Spleen (tissue), 11 donors: Measurements from ENCODE around the gene CCDC12. TPM values are rescaled to one million over a fixed set of nuclear protein-coding genes. Genes with fewer than 3 reads are reported as not detected.

ENCODE experiments used
- DNase-seq: peaks from one replicate; pipeline ENCODE4 v3.0.0-alpha.2; 2020
- H3K27ac ChIP-seq, 8 donors: fragments of 200-600 bp; sonication (generic) in 7 of 8; 1 replicate in 4 of 8; 2 replicates in 4 of 8; pipeline versions ENCODE4 v1.5.0 to v1.8.0; 2016 to 2021; ENCODE audit warnings: inconsistent platforms in 4 of 8, mild to moderate bottlenecking in 4 of 8, moderate library complexity in 1 of 8
- H3K27me3 ChIP-seq, 7 donors: fragments of 200-600 bp; sonication (generic) in 6 of 7; replicated peaks in 1 of 7; 1 replicate in 4 of 7; 2 replicates in 3 of 7; pipeline versions ENCODE4 v1.5.0 to v1.8.0; 2016 to 2021; ENCODE audit warnings: inconsistent platforms in 3 of 7, mild to moderate bottlenecking in 1 of 7
- H3K36me3 ChIP-seq, 6 donors: fragments of 200-600 bp; sonication (generic) in 5 of 6; 1 replicate in 4 of 6; 2 replicates in 2 of 6; pipeline versions ENCODE4 v1.5.0 to v1.8.0; 2016 to 2021; ENCODE audit warnings: inconsistent platforms in 2 of 6
- H3K4me1 ChIP-seq, 6 donors: fragments of 200-600 bp; sonication (generic) in 5 of 6; 1 replicate in 3 of 6; 2 replicates in 3 of 6; pipeline versions ENCODE4 v1.5.0 to v1.8.0; 2016 to 2021; ENCODE audit warnings: inconsistent platforms in 3 of 6
- H3K4me3 ChIP-seq, 8 donors: fragments of 200-600 bp; sonication (generic) in 7 of 8; 1 replicate in 4 of 8; 2 replicates in 4 of 8; pipeline versions ENCODE4 v1.5.0 to v1.8.0; 2016 to 2021; ENCODE audit warnings: inconsistent platforms in 4 of 8, mild to moderate bottlenecking in 4 of 8, moderate library complexity in 2 of 8
- H3K9me3 ChIP-seq, 8 donors: fragments of 200-600 bp; sonication (generic) in 7 of 8; 1 replicate in 4 of 8; 2 replicates in 4 of 8; pipeline versions ENCODE4 v1.5.0 to v1.8.0; 2016 to 2021; ENCODE audit warnings: inconsistent platforms in 4 of 8
- POLR2A ChIP-seq, 3 donors: fragments of 450-650 bp; IDR thresholded peaks; one replicate each; pipeline ENCODE4 v1.5.1; 2017; ENCODE audit warnings: antibody characterized with exemption in 3 of 3, mild to moderate bottlenecking in 1 of 3
- POLR2AphosphoS5 ChIP-seq, 3 donors: sonication (generic); formaldehyde crosslinking; IDR thresholded peaks; one replicate each; pipeline ENCODE4 v1.5.1; 2017; ENCODE audit warnings: antibody characterized with exemption in 3 of 3
- WGBS, 5 donors: extraction: QIAGEN DNeasy Blood & Tissue Kit in 3 of 5; methylation state at CpG; one replicate each; pipeline versions ENCODE4 v1.1.5 to v1.1.7; 2013 to 2018; 5-methylcytosine and 5-hydroxymethylcytosine counted together
- intact Hi-C: fragments of 100-400 bp; cut with DNase I; formaldehyde crosslinking; loops from one replicate; pipeline ENCODE4 v1.15.0; 2023; ENCODE audit warnings: low total_unique reads
- polyA plus RNA-seq, 3 donors: library from polyadenylated mRNA; stranded (reverse); fragments of 200-250 nt; gene quantifications; one replicate each; pipeline ENCODE4 v1.2.1, GENCODE V29; 2013
- total RNA-seq, 7 donors: library from RNA; depleted of rRNA in 3 of 7; stranded (reverse); fragments of >200 nt in 3 of 7; fragmentation: NEBNext Ultra II Directional in 4 of 7; extraction: Animal tissue kit (Norgen Biotek cat#: 25700) in 4 of 7; gene quantifications; one replicate each; pipeline versions ENCODE4 v1.1.0 to v1.2.1, GENCODE V29; 2016 to 2021
- TF ChIP-seq, protein P1 (sequence below), 11 experiments: fragments of 200-600 bp in 7 of 11; fragments of 450-650 bp in 4 of 11; sonication (generic) in 4 of 11; IDR thresholded peaks in 8 of 11; conservative IDR thresholded peaks in 3 of 11; 1 replicate in 7 of 11; 2 replicates in 4 of 11; pipeline versions ENCODE4 v1.4.0 to v1.8.0; 2016 to 2021; ENCODE audit warnings: antibody characterized with exemption in 11 of 11, inconsistent platforms in 4 of 11, mild to moderate bottlenecking in 1 of 11
- donor health status: healthy with polysubstance abuse.
- donor health status: DM: no; HTN: no; CAD: no; lungs with moderate emphysema.
- donor health status: DM: no; HTN: no; CAD: no.
- donor health status: Bipolar disorder and iron deficiency.
- donor health status: healthy.
- donor health status: DM: no; HTN: no; CAD: no.
- donor health status: DM: yes; HTN: yes; CAD: no.

Gene CCDC12
- total and polyA plus RNA-seq, 10 donors = 36.5 to 124 (median 55.7) TPM

DNA sequence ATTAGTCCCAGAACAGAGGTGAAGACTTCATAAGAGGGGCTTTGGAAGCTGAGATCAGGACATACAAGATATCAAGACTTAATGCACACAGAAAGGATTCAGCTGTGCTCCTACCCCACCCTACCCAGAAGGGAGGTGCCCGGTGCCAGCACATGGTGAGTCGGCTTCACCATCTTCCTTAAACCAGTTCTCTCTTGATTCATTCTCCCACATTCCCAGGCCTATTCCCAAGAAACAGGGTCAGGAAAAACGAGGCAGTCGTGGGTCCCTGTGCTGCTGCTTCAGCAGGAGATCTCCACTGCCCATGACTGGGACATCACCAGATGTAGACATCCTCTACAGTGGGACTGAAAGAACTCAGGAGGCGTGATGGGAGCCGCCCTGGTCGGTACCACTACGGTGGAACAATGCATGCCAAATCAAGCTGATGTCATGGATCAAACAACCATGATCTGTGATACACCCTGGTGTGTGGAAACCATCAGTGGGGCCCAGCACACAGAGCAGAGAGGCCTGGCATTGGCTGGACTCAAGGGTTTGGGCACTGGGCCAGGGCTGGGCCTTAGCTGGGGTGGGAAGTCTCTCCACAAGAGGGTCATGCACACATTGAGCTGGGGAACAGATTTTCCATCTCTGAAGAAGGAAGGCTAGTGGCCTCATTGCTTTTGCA lies 41.9 kb downstream of the CCDC12 start:
- H3K4me1 ChIP-seq = peaks cover 72 to 100% (median 98%) of the 10 kb centered on the region in 6 donors
- intact Hi-C loops = no loop called here
- no peaks in the 10 kb centered on the region for H3K27me3 ChIP-seq
- H3K4me3 ChIP-seq = no peak overlapping the region
- no peaks in the 10 kb centered on the region for H3K9me3 ChIP-seq
- 78 to 87% (median 82%) methylated on average over 4 to 8 of the region's 8 CpGs for WGBS, 5 donors
- H3K27ac ChIP-seq = peak overlapping the region in 7 of 8 donors; percentile 15 to 88 (median 81)
- peak; percentile 73 for DNase-seq
- TF ChIP-seq POLR2AphosphoS5 (IDR thresholded peaks at IDR 0.05) (peak in 2 of 3 donors; percentile 39 to 49), POLR2A (IDR thresholded peaks at IDR 0.05) (no peak)
- H3K36me3 ChIP-seq = peaks cover 0 to 57% (median 16%) of the 10 kb centered on the region in 6 donors

DNA sequence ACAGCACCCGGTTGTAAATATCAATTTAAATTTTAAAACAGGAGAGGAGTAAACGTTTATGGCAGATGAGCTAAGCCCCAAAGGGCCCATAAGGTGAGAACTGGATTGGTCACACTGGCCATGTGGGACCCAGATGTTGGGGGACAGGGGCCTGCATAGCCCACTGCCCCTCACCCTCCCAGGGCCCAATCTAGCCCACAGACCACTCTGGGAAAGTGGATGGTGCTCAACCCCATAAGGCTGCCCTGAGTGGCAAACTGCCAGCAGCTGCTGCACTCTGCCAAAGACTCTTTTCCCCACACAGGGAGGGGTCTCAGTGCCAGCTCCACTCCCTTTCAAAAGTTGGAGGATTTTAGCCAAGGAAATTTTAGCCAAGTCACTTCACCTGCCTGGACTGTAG lies 42.5 kb downstream of the CCDC12 start:
- Histone ChIP-seq H3K36me3 (peaks cover 0 to 52% (median 14%) of the 10 kb centered on the region in 6 donors), H3K27me3 (no peaks in the 10 kb centered on the region), H3K9me3 (peaks cover 0 to 2% (median 0%) of the 10 kb centered on the region in 8 donors), H3K27ac (peak overlapping the region in 6 of 8 donors; percentile 60 to 88 (median 82)), H3K4me1 (peaks cover 75 to 100% (median 98%) of the 10 kb centered on the region in 6 donors), H3K4me3 (no peak overlapping the region)
- intact Hi-C loops = no loop called here
- WGBS, 5 donors = 64 to 85% (median 79%) methylated on average over 2 of the region's 2 CpGs
- peak; percentile 68 for DNase-seq
- no peak for TF ChIP-seq POLR2A (IDR thresholded peaks at IDR 0.05)
- TF ChIP-seq, protein P1, sequence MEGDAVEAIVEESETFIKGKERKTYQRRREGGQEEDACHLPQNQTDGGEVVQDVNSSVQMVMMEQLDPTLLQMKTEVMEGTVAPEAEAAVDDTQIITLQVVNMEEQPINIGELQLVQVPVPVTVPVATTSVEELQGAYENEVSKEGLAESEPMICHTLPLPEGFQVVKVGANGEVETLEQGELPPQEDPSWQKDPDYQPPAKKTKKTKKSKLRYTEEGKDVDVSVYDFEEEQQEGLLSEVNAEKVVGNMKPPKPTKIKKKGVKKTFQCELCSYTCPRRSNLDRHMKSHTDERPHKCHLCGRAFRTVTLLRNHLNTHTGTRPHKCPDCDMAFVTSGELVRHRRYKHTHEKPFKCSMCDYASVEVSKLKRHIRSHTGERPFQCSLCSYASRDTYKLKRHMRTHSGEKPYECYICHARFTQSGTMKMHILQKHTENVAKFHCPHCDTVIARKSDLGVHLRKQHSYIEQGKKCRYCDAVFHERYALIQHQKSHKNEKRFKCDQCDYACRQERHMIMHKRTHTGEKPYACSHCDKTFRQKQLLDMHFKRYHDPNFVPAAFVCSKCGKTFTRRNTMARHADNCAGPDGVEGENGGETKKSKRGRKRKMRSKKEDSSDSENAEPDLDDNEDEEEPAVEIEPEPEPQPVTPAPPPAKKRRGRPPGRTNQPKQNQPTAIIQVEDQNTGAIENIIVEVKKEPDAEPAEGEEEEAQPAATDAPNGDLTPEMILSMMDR (IDR thresholded peaks at IDR 0.05 in 8 of 11, conservative IDR thresholded peaks at IDR 0.05 in 3 of 11) = no peak
- no peak for TF ChIP-seq POLR2AphosphoS5 (IDR thresholded peaks at IDR 0.05)

DNA sequence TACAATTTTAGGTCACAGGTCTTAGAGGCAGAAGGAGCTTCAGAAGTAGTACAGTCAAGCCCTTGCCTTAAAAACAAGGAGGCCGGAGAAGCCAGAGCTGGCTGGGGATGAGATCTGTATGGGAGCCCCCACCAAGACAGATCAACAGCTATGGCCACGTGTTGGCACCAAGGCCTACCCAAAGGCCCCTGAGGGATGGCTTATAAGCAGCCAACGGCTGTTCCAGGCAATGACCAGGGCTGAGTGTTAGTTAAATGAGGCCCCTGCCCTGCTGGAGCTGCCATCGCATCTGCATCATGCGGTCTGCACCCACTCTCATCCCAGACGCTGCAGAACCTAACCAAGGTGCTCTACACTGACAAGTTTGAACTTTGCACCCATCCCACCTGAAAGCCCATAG lies 43.3 kb downstream of the CCDC12 start:
- TF ChIP-seq POLR2A (IDR thresholded peaks at IDR 0.05) = no peak
- TF ChIP-seq POLR2AphosphoS5 (IDR thresholded peaks at IDR 0.05) = no peak
- TF ChIP-seq, protein P1 (IDR thresholded peaks at IDR 0.05 in 8 of 11, conservative IDR thresholded peaks at IDR 0.05 in 3 of 11) = no peak
- H3K4me1 ChIP-seq = peaks cover 77 to 100% (median 98%) of the 10 kb centered on the region in 6 donors
- intact Hi-C loops = no loop called here

DNA sequence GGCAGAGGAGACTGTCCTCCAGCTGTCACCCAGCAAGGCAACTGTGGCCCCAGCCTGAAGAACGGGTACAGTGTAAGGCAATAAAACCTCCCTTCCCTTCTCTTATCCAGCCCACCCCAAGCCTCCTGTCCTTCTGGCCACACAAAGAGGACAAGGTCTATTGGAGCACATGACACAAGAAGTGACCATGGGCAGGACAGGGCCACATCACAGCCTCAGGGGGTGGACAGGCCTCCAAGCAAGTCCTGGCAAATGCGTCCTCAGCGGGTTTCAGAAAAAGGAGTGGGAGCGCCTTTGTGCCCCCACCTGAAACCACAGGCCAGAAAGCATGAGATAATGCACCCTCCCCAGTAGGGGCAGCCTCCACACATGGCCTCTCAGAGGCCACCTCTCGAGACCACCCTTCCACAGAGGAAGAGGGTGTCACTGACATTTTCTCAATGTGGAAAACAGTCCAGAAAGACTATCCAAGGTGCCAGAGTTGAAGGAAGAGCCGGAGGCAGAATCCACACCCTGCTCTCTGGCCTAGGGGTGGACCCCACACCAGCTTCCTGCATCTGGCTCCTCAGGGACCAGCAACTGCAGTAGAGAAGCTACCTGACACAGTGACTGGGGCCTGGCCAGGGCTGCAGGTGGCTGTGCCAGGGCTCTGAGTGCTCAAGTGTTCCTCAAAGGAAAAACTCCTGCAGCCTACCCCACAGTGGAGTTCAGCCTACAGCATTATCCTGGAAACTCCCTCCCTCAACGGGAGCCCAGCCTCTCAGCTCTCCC lies 43.9 kb downstream of the CCDC12 start:
- TF ChIP-seq POLR2A (IDR thresholded peaks at IDR 0.05) = no peak
- TF ChIP-seq POLR2AphosphoS5 (IDR thresholded peaks at IDR 0.05) = no peak
- TF ChIP-seq, protein P1 (IDR thresholded peaks at IDR 0.05 in 8 of 11, conservative IDR thresholded peaks at IDR 0.05 in 3 of 11) = no peak
- 56 to 67% (median 62%) methylated on average over 7 of the region's 7 CpGs for WGBS, 5 donors
- Histone ChIP-seq H3K9me3 (peaks cover 0 to 9% (median 0%) of the 10 kb centered on the region in 8 donors), H3K36me3 (peaks cover 0 to 46% (median 12%) of the 10 kb centered on the region in 6 donors), H3K4me1 (peaks cover 77 to 100% (median 98%) of the 10 kb centered on the region in 6 donors), H3K4me3 (no peak overlapping the region), H3K27me3 (no peaks in the 10 kb centered on the region), H3K27ac (peak overlapping the region; percentile 63 to 89 (median 84))
- intact Hi-C loops = no loop called here
- DNase-seq = peak; percentile 76

More for the DNA sequence above, 43.3 kb downstream of the CCDC12 start:
- DNase-seq = peak; percentile 57
- H3K36me3 ChIP-seq = peaks cover 0 to 51% (median 14%) of the 10 kb centered on the region in 6 donors
- 65 to 81% (median 70%) methylated on average over 5 to 6 of the region's 6 CpGs for WGBS, 5 donors
- H3K4me3 ChIP-seq = no peak overlapping the region
- H3K9me3 ChIP-seq = peaks cover 0 to 9% (median 0%) of the 10 kb centered on the region in 8 donors
- H3K27me3 ChIP-seq = no peaks in the 10 kb centered on the region
- peak overlapping the region; percentile 63 to 89 (median 84) for H3K27ac ChIP-seq
